Type B pancreatic cell (in vitro differentiated cells): ENCODE results near the gene JAG2. TPM values are rescaled to one million over a fixed set of nuclear protein-coding genes. Genes with fewer than 3 reads are reported as not detected.

ENCODE experiments used
- DNase-seq: peaks from one replicate; pipeline ENCODE4 v3.0.0; 2021; ENCODE audit warnings: mixed read lengths; ENCODE audit not compliant: unreplicated experiment; ENCODE audit errors: extremely low spot score
- H3K27ac Mint-ChIP-seq: 2 replicates; pipeline ENCODE4 v1.8.0; 2021; ENCODE audit warnings: mild to moderate bottlenecking, mixed read lengths
- H3K27me3 Mint-ChIP-seq: 2 replicates; pipeline ENCODE4 v1.8.0; 2021; ENCODE audit warnings: mixed read lengths
- H3K36me3 Mint-ChIP-seq: 2 replicates; pipeline ENCODE4 v1.8.0; 2021; ENCODE audit warnings: mixed read lengths
- H3K4me1 Mint-ChIP-seq: one replicate; pipeline ENCODE4 v1.8.0; 2021; ENCODE audit warnings: mixed read lengths; ENCODE audit not compliant: unreplicated experiment
- H3K4me3 Mint-ChIP-seq: 2 replicates; pipeline ENCODE4 v1.8.0; 2021; ENCODE audit warnings: mild to moderate bottlenecking, mixed read lengths
- H3K9me3 Mint-ChIP-seq: 2 replicates; pipeline ENCODE4 v1.8.0; 2021; ENCODE audit warnings: mixed read lengths
- CTCF ChIP-seq: fragments of 200-600 bp; sonication (generic); conservative IDR thresholded peaks from 2 replicates; pipeline ENCODE4 v1.5.0; 2021; ENCODE audit warnings: antibody characterized with exemption, mild to moderate bottlenecking
- total RNA-seq: library from RNA; stranded (reverse); gene quantifications from 2 replicates; pipeline ENCODE4 v1.2.1, GENCODE V29; 2021; ENCODE audit warnings: low replicate concordance

Gene JAG2
- total RNA-seq, 1 donor from 2014 or later, result 16.5 TPM

- H3K9me3 Mint-ChIP-seq, result no peaks in the 10 kb centered on the region
- H3K27me3 Mint-ChIP-seq, result no peaks in the 10 kb centered on the region
- H3K36me3 Mint-ChIP-seq, result no peaks in the 10 kb centered on the region
- H3K4me1 Mint-ChIP-seq, result no peaks in the 10 kb centered on the region
- H3K4me3 Mint-ChIP-seq, result no peak overlapping the region
- TF ChIP-seq CTCF, result no peak
- no peak for DNase-seq
- no peak overlapping the region for H3K27ac Mint-ChIP-seq
Measured at GRCh38 chr14:105149146-105149781, 19.3 kb downstream of the JAG2 start.

GRCh38 chr14:105148604-105149145 lies 19.9 kb downstream of the JAG2 start:
- Mint-ChIP-seq H3K9me3 (no peaks in the 10 kb centered on the region), H3K27me3 (no peaks in the 10 kb centered on the region), H3K4me1 (no peaks in the 10 kb centered on the region), H3K27ac (no peak overlapping the region), H3K36me3 (no peaks in the 10 kb centered on the region), H3K4me3 (no peak overlapping the region)
- no peak for DNase-seq
- no peak for TF ChIP-seq CTCF

GRCh38 chr14:105147671-105148603 lies 20.6 kb downstream of the JAG2 start:
- DNase-seq, result no peak
- no peak overlapping the region for H3K4me3 Mint-ChIP-seq
- no peaks in the 10 kb centered on the region for H3K36me3 Mint-ChIP-seq
- TF ChIP-seq CTCF, result no peak
- H3K9me3 Mint-ChIP-seq, result no peaks in the 10 kb centered on the region
- no peaks in the 10 kb centered on the region for H3K27me3 Mint-ChIP-seq
- no peak overlapping the region for H3K27ac Mint-ChIP-seq
- no peaks in the 10 kb centered on the region for H3K4me1 Mint-ChIP-seq

- Mint-ChIP-seq H3K4me1 (no peaks in the 10 kb centered on the region), H3K36me3 (no peaks in the 10 kb centered on the region), H3K4me3 (no peak overlapping the region), H3K27ac (no peak overlapping the region), H3K27me3 (no peaks in the 10 kb centered on the region), H3K9me3 (no peaks in the 10 kb centered on the region)
- TF ChIP-seq CTCF, result no peak
- DNase-seq, result no peak
Measured at GRCh38 chr14:105146976-105147635, 21.5 kb downstream of the JAG2 start.

- TF ChIP-seq CTCF, result no peak
- DNase-seq, result no peak
- no peaks in the 10 kb centered on the region for H3K27me3 Mint-ChIP-seq
- H3K27ac Mint-ChIP-seq, result no peak overlapping the region
- H3K36me3 Mint-ChIP-seq, result no peaks in the 10 kb centered on the region
- no peaks in the 10 kb centered on the region for H3K4me1 Mint-ChIP-seq
- H3K4me3 Mint-ChIP-seq, result no peak overlapping the region
- H3K9me3 Mint-ChIP-seq, result no peaks in the 10 kb centered on the region
Measured at GRCh38 chr14:105146181-105146975, 22.2 kb downstream of the JAG2 start.
